Endothelial cell (in vitro differentiated cells): ENCODE measurements around the gene FIG4. TPM values are rescaled to one million over a fixed set of nuclear protein-coding genes. Genes with fewer than 3 reads are reported as not detected.
"Not testable (repeated sequence)": the region's sequence is repeated elsewhere in the genome, so short reads cannot be mapped to it uniquely, and the experiment has no call there.

Experiments used
- DNase-seq: peaks from one replicate; pipeline ENCODE4 v3.0.0; 2021; ENCODE audit warnings: low spot score
- H3K27ac Mint-ChIP-seq: one replicate; pipeline ENCODE4 v1.8.0; 2021; ENCODE audit warnings: mixed read lengths, inconsistent platforms; ENCODE audit not compliant: unreplicated experiment
- H3K27me3 Mint-ChIP-seq: one replicate; pipeline ENCODE4 v1.8.0; 2021; ENCODE audit warnings: mild to moderate bottlenecking, moderate library complexity, mixed read lengths, inconsistent platforms; ENCODE audit not compliant: unreplicated experiment
- H3K36me3 Mint-ChIP-seq: one replicate; pipeline ENCODE4 v1.8.0; 2021; ENCODE audit warnings: mild to moderate bottlenecking, low read depth, mixed read lengths, inconsistent platforms; ENCODE audit not compliant: unreplicated experiment
- H3K4me1 Mint-ChIP-seq: one replicate; pipeline ENCODE4 v1.8.0; 2021; ENCODE audit warnings: mild to moderate bottlenecking, mixed read lengths, inconsistent platforms; ENCODE audit not compliant: unreplicated experiment
- H3K4me3 Mint-ChIP-seq: one replicate; pipeline ENCODE4 v1.8.0; 2021; ENCODE audit warnings: mild to moderate bottlenecking, mixed read lengths, inconsistent platforms; ENCODE audit not compliant: unreplicated experiment
- H3K9me3 Mint-ChIP-seq: one replicate; pipeline ENCODE4 v1.8.0; 2021; ENCODE audit warnings: mixed read lengths, inconsistent platforms; ENCODE audit not compliant: unreplicated experiment
- total RNA-seq: library from RNA; stranded (reverse); fragmentation: NEBNext Ultra II Directional; extraction: Animal tissue kit (Norgen Biotek cat#: 25700); gene quantifications from one replicate; pipeline ENCODE4 v1.2.1, GENCODE V29; 2021; ENCODE audit not compliant: unreplicated experiment
- TF ChIP-seq, protein P1 (sequence below): fragments of 200-600 bp; sonication (generic); IDR thresholded peaks from one replicate; pipeline ENCODE4 v1.5.0; 2021; ENCODE audit warnings: antibody characterized with exemption; ENCODE audit not compliant: unreplicated experiment

The FIG4 gene
- total RNA-seq, 1 donor from 2014 or later = 9.2 TPM

DNA sequence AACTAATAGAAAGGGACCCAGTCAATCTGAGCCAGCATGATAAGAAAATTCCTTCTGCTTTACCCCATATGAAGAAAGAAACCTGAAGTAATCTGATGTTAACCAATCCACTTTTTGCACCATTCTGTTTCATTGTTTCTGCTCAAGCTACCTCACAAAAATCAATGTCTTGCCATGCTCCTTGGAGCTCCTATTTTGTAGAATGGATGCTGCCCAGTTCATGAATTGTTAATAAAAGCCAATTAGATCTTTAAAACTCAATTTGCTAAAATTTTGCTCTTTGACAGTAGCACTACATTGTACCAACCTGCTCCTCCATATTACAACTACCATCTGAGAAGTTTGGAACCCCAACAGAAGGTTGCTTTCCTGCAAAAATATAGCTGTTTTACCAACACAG is 170.8 kb downstream of the FIG4 start:
- Mint-ChIP-seq H3K9me3 (peaks cover 7% of the 10 kb centered on the region), H3K36me3 (peaks cover 15% of the 10 kb centered on the region), H3K4me1 (no peaks in the 10 kb centered on the region), H3K27ac (no peak overlapping the region), H3K27me3 (peaks cover 3% of the 10 kb centered on the region), H3K4me3 (no peak overlapping the region)
- TF ChIP-seq, protein P1, sequence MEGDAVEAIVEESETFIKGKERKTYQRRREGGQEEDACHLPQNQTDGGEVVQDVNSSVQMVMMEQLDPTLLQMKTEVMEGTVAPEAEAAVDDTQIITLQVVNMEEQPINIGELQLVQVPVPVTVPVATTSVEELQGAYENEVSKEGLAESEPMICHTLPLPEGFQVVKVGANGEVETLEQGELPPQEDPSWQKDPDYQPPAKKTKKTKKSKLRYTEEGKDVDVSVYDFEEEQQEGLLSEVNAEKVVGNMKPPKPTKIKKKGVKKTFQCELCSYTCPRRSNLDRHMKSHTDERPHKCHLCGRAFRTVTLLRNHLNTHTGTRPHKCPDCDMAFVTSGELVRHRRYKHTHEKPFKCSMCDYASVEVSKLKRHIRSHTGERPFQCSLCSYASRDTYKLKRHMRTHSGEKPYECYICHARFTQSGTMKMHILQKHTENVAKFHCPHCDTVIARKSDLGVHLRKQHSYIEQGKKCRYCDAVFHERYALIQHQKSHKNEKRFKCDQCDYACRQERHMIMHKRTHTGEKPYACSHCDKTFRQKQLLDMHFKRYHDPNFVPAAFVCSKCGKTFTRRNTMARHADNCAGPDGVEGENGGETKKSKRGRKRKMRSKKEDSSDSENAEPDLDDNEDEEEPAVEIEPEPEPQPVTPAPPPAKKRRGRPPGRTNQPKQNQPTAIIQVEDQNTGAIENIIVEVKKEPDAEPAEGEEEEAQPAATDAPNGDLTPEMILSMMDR = no peak
- no peak for DNase-seq

DNA sequence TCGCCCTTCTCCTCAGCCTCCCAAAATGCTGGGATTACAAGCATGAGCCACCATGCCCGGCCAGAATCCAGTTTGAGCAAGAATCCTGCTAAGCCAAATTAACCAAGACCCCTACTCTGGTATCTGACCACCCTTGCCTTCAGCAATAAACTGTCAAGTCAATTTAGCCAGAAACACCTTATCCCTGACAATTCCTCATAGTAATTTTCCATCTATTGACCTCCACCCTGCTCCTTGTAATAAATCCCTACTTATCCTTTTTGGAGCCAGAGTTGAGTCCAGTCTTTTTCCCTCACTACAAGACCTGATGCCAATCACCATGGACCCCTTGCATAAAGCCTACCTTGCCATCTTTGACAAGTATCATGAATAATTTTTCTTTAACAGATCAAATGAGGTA is 173.0 kb downstream of the FIG4 start:
- no peak overlapping the region for H3K27ac Mint-ChIP-seq
- TF ChIP-seq, protein P1 = no peak
- peaks cover 15% of the 10 kb centered on the region for H3K36me3 Mint-ChIP-seq
- peaks cover 7% of the 10 kb centered on the region for H3K9me3 Mint-ChIP-seq
- H3K27me3 Mint-ChIP-seq = peaks cover 3% of the 10 kb centered on the region
- no peaks in the 10 kb centered on the region for H3K4me1 Mint-ChIP-seq
- H3K4me3 Mint-ChIP-seq = no peak overlapping the region
- no peak for DNase-seq

DNA sequence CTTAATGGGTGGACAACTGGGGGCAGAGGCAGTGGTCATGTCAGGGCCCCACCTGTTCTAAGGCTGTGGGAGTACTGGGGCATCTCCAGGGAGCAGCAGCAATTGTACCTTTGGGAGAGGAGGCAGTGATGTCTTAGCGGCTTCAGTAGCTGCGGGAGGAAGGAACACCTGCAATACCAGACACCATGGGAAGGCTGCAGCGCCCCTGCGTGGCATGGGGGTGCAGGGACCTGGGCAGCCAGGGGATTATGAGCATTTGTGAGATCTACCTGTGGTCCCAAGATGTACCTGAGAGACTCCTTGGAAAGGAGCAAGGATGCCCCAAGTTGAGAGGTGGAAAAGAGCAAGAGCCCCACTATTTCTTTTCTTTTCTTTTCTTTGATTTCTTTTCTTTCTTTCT is 174.9 kb downstream of the FIG4 start:
- no peak for DNase-seq
- Mint-ChIP-seq H3K36me3 (peaks cover 4% of the 10 kb centered on the region), H3K27me3 (no peaks in the 10 kb centered on the region), H3K9me3 (peaks cover under 1% of the 10 kb centered on the region), H3K27ac (no peak overlapping the region), H3K4me3 (no peak overlapping the region), H3K4me1 (no peaks in the 10 kb centered on the region)
- TF ChIP-seq, protein P1 = no peak

DNA sequence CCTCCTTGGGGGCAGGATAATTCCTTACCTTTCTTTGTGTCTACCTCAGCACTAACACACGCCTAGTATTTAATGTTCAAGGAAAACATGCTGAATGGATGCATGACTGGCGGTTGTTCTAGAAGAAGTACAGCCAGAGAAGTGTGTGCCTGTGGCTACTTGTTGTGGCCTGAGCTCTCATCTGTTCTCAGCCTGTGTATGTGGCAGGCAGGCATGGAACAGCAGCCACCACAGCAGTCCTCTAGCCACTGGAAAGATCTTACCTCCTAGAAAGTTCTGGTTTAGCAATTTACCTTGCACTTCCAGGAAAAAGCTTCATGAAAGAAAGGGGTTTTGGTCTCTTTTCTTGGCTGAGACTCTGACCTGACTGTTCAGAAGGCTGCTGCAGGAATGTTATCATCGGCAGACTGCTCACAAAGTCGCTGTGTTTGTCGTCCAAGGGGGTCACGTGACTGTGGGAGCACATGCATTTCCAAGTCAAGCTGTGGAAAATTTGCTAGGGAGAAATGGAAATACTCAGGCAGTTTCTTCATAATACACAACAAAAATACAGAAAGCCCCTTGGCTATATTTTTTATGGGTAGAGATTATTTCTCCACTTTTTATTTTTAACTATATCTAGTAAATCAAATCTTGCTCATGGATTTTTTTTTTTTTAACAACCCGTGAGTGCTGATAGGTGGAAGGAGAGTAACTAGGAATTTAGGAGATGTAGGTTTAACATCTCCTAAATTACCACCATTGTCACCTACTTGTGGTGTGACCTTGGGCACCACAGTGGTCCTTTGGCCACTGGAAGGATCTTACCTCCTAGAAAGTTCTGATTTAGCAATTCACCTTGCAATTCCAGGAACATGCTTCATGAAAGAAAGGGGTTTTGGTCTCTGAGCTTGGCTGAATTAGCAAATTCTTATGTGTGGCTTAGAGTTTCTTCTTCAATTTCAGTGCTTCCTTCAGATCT is 176.2 kb downstream of the FIG4 start:
- no peak for DNase-seq
- Mint-ChIP-seq H3K4me3 (no peak overlapping the region), H3K36me3 (no peaks in the 10 kb centered on the region), H3K9me3 (no peaks in the 10 kb centered on the region), H3K4me1 (no peaks in the 10 kb centered on the region), H3K27ac (no peak overlapping the region), H3K27me3 (no peaks in the 10 kb centered on the region)
- TF ChIP-seq, protein P1 = no peak

DNA sequence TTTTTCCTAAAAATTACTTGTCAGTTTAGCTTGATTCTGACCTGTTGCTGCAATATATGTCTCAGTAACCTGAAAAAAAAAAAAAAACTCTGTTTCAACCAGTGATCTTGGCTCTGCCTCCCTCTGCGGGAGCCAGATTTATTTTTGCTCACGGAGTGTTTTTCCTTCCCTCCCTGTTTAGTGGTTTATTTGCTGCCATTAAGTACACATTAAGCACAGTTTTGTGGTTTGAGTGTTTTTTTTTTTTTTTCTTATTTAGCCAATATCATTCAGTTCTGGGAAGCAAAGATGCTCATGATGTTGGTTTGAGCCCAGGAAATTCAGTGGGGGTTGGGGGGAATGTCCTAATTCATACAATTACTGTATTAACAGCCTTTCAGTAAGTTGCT is 176.9 kb downstream of the FIG4 start:
- H3K4me3 Mint-ChIP-seq = no peak overlapping the region
- H3K27me3 Mint-ChIP-seq = peaks cover 2% of the 10 kb centered on the region
- no peak overlapping the region for H3K27ac Mint-ChIP-seq
- no peaks in the 10 kb centered on the region for H3K36me3 Mint-ChIP-seq
- H3K9me3 Mint-ChIP-seq = no peaks in the 10 kb centered on the region
- no peak for DNase-seq
- TF ChIP-seq, protein P1 = no peak
- H3K4me1 Mint-ChIP-seq = no peaks in the 10 kb centered on the region

DNA sequence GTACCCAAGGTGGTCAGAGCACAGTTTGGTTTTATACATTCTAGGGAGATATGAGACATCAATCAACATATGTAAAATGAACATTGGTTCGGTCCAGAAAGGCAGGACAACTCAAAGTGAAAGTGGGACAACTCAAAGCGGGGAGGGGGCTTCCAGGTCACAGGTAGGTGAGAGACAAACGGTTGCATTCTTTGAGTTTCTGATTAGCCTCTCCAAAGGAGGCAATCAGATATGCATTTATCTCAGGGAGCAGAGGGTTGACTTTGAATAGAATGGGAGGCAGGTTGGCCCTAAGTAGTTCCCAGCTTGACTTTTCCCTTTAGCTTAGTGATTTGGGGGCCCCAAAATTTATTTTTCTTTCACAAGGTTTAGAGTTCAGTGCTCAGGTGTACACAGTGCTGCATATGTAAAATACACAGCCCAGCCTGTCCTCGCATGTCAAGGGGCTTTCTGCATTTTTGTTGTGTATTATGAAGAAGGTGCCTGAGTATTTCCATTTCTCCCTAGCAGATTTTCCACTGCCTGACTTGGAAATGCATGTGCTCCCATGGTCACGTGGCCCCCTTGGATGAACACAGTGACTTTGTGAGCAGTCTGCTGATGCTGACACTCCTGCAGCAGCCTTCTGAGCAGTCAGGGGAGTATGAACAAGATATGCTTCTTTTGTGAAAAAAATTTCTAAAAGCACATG is 178.4 kb downstream of the FIG4 start:
- H3K9me3 Mint-ChIP-seq, DNase-seq, H3K4me3 Mint-ChIP-seq, H3K4me1 Mint-ChIP-seq, H3K36me3 Mint-ChIP-seq, H3K27ac Mint-ChIP-seq, H3K27me3 Mint-ChIP-seq: not testable (repeated sequence)
